Measurements from ENCODE around the gene DLG1.

Gene DLG1

DNA sequence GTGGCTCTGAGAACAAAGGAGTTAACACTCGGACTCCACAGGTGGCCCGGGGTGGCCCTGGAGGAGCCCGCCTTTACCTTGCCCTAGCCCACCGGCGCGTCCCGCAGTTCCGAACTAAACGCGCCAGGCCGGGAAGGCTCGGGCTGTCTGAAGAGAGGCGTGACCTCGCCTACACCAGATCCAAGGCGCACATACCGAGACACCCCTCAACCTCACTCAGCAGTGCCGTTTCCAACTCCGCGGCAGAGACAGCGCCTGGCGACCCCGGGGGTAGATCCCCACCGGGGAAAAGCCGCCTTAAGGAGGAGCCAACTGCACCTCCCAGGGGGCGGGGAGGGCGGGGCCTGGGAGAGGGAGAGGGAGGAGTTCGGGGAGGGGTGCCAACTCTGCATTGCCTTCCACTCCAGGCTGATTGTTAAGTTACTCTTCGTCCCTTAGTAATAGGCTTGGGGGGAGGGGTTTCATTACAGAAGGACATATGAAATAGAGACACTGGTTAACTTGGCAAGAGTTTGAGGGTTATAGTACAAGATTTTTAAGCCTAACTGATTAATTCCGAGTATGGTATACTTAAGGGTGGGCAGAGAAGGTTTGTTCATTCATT, at the start of gene DLG1:
DLG1 (minus strand) TSS at position 272 of the 604 bp plus-strand sequence. CDS start 1,408 bp downstream, outside the sequence.
- peak within 1 kb of the TSS; percentile 90 for H3K4me3 ChIP-seq (ENCODE audit: low read depth, low read length)

DNA sequence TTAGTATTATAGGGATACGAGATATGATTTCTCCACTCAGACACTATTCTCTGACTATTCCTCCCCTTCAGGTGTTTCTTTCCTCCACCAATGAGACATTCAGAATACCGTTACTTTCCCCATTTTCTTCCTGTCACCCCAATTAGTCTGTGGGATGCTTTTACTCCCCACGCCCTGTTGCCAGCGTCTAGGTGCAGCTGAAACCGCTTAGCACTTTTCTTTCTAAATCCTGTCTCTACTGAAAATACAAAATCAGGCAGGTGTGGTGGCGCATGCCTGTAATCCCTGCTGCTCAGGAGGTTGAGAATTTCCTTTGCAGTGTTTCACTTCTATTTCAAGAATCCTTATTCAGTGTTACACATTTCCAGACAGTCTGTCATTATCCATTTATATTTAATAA, 49.6 kb upstream of the DLG1 start:
- H3K4me3 ChIP-seq (ENCODE audit: low read depth, low read length) = no peak overlapping the region

DNA sequence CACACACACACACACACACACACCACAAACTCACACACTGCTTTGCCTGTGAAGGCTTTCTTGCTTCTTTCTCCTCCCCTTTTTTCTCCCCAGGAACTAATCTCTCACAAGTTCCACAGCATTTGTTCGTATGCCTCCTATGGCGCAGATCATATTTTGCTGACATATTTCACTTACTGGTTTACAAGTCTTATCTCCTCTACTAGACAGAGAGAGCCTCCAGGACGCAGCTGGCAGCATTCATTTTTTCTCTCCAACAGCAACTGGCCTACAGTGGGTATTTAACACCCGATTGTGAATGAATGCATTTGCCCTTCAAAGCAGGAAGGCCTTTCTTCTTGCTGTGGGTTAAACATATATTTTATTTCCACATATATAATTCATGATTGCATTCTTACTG, 47.0 kb upstream of the DLG1 start:
- H3K4me3 ChIP-seq (ENCODE audit: low read depth, low read length) = no peak overlapping the region

DNA sequence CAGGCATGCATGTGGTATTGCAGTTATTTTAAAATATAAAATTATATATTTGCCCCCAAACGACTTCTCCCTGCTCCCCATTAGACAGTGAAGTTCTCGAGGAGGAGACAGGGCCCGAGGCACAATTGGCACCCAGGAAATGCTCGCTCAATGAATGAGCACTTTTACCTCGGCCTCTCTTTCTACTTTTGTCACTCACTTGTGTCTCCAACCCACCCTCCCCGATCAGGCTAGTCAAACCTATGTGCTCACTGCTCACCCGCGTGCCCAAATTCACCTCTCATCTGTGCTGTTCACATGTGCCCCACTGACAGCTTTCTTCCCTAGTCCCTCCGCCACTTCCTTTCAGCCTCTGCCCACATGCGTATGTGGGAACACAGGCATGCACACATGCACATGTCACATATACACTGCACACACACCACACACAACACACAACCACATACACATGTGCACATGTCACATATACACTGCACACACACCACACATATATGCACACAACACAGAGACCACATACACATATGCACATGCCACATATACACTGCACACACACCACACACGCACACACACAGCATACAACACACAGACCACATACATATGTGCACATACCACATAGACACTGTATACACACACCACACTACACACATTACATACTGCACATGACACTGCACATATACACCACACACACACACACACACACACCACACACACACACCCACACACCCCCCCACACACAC, 46.3 kb upstream of the DLG1 start:
- H3K4me3 ChIP-seq (ENCODE audit: low read depth, low read length) = no peak overlapping the region

DNA sequence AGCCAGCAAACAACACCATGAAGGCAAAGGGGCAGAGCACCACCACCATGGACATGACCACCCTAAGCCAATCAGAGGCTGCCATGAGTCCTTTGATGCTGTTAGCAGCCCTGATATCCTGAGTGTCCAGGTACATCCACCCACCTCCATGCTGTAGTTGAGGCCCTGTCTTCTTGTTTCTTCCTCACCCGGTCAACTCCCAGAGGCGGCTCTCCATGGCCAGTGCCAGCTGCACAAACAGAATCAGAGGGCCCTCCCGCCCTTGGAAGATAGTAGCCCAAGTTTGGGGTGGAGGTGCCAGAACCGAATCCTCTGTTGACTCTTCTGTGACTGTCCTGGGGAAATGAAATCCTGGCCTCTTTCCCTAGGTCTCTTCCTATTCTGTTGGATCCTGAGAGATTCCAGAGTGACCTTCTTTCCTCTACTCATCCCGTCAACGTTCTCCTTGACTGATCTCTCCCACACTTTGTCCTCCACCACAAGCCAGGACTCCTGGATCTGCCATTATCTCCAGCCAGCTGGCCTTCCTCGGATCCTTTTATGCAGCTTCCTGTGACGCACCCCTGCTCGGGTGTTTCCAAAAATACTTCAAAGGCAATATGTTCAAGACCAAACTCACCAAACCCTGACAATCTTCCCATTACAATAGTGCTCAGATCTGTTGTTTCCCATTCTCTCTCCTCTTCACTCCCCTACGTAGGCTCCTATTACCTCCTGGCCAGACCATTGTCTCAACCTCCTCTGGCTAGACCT, 45.4 kb upstream of the DLG1 start:
- H3K4me3 ChIP-seq (ENCODE audit: low read depth, low read length) = no peak overlapping the region

DNA sequence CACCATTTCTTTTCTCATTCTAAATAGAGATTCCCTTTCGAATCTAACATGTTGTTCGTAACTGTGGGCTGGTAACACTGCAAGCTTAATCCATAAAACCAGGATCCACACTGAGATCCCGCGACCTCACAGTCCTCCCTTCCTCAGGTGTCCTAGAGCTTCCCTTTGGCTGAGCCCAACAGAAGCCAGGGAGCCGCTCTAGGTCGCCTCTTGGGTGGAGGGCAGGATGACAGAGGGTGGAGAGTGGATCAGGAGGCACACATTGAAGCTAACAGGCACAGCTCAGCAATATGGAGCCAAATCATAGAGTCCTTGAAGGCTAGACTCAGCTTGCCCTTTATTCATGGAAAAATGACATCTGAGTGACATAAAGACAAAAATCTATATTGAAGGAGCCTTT, 44.7 kb upstream of the DLG1 start:
- no peak overlapping the region for H3K4me3 ChIP-seq (ENCODE audit: low read depth, low read length)

DNA sequence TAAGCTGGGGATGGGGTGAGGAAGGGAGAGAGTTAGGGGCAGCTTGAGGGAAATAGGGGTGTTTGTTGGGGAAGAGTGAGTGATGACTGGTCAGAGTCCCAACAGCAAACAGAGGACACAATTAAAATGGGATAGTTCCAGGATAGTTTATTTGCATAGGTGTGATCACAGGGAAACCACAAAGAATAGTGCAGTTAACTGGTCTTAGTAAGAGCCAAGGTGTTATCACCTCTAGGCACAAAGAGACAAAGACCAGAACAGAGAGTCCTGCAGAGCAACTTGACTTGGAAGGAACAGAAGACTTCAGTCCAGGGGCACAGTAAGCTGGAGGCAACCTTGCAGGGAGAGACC, 42.1 kb upstream of the DLG1 start:
- H3K4me3 ChIP-seq (ENCODE audit: low read depth, low read length) = no peak overlapping the region

DNA sequence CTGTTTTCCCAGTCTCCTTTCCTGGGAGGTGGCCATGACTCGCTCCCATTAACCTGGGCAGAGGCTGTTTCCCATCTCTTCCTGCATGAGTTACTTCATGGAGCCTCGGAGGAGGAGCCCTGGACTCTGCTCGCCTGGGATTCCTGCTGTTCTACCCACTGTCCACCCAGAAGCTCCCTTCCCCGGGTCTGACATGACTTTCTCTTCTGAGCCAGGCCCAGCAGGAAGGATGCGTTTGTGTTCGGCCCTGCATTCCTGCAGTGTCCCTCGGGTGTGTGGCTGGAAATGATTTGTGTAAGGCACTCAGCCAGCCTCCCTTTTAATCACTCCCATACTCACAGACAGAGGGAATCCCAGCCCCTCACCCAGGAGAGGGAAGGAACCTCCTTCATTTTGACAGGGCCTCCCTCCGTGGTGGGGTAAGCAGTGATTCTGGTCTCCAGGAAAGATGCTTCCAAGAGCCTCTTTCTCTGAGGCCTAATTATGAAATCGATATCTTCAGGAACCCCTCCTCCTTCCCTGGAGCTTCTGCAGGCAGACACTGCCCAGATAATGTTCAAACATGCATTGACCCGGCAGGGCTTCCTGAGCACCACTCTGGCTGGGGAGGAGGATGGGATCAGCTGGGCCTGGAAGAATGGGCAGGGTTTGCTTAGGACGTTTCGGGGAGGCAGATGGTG, 41.6 kb upstream of the DLG1 start:
- H3K4me3 ChIP-seq (ENCODE audit: low read depth, low read length) = no peak overlapping the region

DNA sequence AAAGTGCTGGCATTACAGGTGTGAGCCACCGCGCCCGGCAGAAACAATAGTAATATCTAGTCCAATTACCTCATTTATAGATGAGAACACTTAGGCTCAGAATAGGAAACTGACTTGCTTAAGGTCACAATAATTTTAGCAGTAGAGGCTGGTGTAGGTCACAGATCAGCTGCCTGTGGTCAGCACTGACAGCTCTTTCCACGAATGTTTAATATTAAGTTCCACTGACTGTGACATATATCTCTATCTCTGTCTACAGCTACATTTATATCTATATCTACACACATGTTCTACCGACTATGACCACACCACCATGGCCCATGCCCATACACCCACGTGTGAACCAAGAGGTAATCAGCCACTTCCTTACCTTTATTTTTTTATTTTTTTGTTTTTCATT, 40.2 kb upstream of the DLG1 start:
- H3K4me3 ChIP-seq (ENCODE audit: low read depth, low read length) = no peak overlapping the region

DNA sequence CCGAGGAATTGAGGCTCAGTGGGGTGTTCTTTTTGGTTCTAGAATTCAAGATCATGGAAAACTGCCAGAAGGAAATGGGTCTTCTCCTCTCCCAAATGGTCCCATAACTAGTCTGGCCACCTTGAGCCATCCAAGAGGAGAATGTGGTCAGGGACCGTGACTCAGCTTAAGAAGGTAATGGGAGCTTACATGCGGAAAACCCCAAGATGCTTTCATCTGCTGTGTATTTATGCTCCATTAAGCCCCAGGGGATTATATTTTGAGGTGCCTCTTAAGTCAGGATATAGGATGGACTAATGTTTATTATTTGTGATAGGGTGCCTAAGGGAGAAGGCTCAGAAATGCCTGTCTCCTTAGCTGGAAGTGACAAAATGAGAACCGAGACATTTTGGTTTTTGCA, 39.2 kb upstream of the DLG1 start:
- H3K4me3 ChIP-seq (ENCODE audit: low read depth, low read length) = no peak overlapping the region

DNA sequence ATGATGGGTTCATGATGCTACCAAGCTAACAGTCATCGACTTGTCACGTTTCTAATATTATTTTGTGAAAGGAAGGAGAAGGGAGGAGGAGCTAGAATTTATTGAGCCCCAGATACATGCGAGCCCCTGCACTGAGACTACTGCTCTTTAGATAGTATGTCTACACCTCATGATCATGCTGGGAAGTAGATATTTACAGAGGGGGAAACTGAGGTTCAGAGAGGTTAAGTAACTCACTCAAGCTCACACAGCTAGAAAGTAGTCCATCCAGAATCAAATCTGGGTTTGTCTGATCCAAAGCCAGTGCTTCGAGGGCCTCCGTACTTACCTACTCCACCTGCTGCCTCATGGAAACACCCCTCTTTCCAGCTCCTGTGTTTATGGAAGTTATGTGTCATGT, 38.8 kb upstream of the DLG1 start:
- no peak overlapping the region for H3K4me3 ChIP-seq (ENCODE audit: low read depth, low read length)

DNA sequence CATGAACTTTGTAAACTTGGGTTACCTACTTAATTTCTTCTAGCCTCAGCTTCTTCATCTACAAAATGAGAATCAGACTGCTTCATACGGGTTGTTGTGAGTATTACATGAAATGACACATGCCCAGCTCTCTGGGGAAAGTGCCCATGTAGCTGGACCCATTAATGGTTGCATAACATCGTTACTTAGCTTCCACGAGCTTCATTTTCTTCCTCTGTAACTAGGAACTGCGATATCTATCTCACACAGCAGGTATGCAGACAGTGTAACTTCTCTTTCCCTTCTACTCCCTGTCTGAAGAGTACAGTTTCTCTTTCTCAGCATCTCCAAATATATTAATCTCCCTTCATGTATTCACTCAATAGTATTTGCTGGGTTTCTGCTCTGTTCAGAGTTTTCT, 37.9 kb upstream of the DLG1 start:
- H3K4me3 ChIP-seq (ENCODE audit: low read depth, low read length) = no peak overlapping the region

DNA sequence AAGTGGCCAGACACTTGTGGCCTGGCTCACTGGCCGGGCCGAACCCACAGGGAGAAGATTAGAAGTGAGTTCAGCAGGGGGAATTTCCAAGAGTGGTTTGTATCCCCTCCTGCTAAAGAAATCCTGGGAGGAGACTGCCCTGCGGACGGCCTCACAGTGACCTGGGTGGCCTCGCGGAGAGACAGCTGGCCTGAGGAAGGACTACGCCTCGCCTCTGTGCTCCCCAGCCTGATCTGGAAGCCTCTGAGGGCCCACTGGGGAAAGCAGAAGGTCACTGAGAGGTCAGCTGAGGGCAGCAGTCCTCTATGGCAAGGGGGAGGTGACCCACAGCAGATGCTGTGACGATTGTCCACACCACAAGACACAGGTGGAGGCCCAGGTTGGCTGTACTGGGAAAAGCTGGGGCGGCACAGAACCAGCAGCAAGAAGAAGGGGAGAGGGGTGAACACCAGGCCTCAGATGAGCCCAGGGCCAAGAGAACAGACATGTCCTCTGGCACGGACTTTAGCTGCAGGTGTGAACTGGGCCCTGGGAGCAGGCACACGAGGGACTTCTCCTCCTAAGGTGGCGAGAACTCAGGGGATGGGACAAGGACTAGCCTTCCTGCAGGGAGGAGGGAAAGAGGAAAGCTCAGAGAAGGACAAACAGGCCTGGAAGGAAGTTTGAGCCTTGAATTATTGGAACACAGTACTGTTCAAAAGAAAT, 37.2 kb upstream of the DLG1 start:
- no peak overlapping the region for H3K4me3 ChIP-seq (ENCODE audit: low read depth, low read length)

DNA sequence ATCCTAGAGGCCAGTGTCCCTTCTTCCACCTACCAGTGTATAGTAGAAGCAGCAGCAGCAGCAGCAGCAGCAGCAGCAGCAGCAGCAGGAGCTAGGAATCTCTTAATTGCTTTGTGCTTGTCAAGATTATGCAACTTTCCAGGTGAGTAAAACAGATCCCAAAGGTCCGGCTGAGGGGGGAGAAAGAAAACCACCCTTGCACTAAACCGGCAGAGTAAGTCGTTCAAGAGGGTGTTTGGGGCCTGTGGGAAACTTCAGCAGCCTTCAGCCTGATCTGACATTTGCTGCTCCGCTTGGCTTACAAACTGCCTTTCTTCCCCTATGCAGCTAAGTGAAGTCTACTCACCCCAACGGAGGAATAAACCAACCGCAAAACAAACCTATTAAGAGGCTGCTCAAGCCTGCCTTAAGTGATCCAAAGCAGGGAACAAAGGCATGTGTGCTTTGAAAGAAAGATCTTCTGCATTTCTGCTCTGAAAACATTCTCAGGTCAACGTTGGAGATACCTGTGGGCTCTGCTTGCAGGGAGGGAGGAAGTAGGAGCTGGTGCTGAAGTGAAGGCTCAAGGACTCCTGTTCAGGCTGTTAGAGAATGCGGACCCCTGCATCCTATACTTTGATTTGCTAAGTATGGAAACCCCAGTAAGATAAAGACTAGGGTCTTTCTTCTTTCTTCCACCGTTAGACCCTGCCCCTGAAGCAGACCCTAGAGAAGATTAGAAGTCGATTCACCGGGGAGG, 35.7 kb upstream of the DLG1 start:
- no peak overlapping the region for H3K4me3 ChIP-seq (ENCODE audit: low read depth, low read length)

DNA sequence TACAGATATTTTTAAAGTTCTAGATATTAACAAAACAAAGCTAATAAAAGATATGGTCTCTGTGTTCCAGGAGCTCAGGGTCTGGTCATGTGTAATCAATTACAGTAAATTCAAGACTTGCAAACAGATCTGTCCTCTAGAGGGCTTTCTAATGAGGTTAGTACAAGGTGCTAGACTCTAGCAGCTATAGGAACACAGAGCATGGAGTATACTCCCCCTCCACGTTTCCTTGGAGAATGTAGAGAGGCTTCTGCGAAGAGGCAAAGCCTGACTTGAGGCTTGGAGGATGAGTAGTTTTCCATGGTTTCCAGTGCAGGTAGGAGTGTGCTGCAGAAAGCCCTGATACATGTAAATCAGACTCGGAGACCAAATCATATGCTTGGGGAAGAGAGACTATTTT, 32.7 kb upstream of the DLG1 start:
- no peak overlapping the region for H3K4me3 ChIP-seq (ENCODE audit: low read depth, low read length)

DNA sequence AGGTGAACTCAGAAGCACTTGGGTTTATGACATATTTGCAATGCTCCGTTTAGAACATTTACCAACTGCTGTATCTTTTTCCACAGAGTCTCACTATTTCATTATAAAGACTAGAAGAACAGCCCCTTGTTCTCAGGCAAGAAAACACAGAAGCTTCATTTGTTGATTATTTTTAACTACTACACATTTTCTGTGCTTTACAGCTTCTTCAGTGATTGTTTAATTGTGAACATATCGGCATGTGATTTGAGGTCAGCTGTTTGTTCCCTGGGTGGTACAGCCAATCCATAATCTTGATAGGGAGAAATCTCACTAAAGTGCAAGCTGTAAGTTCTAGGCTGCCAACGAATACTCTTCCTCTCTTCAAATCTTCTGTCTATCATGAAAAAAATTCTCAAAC, 31.0 kb upstream of the DLG1 start:
- H3K4me3 ChIP-seq (ENCODE audit: low read depth, low read length) = no peak overlapping the region

DNA sequence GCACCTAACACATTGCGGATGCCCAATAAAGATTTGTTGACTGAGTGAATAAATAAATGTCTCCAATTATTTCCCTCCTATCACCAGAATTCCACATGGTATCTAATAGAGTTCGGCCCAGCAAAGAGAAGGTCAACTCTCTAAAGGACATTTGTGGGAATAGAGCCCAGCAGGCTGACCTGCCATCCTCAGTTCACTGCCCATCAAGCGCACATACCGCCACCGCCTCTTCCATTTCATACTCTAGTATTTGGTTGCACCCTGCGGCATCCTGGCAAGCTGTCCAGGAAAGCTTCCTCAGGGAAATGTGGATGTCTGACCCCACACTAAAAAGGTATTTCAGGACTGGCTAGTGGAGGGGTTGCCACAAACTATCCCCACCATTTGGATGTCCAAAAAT, 29.8 kb upstream of the DLG1 start:
- no peak overlapping the region for H3K4me3 ChIP-seq (ENCODE audit: low read depth, low read length)

DNA sequence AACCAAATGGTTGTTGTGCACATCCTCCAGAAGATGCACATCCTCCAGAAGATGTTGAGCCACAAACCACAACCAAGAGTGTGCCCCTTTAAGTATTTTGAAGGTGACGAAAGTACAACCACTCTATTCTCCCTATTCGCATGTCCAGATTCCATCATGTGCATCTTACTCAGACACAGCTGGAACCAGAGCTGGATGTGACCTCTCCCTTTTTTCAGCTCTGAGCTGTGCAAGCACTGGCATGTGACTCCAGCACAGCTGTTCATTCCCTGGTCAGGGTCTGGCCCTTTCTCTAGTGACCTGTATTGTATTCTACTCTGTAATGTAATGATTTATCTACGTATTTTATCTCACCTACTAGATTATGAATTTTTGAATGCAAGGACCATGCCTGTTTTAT, 29.3 kb upstream of the DLG1 start:
- H3K4me3 ChIP-seq (ENCODE audit: low read depth, low read length) = no peak overlapping the region

DNA sequence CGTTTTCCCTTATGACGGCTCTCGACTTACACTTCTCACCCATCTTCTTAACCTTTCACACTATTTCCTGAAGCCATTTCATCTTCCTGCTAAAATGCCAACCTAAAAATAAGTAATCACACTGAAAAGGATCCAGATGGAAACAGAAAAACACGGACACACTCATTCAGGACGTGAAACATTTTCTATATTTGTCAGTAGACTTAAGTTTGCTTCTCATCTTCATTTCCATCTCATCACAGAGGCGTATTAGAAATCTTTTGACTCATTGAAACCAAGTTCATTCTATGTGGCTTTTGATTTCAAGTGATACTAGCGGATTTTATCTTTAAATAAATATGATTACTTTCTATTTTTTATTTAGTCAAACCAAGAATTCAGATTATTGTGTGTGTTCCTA, 27.4 kb upstream of the DLG1 start:
- H3K4me3 ChIP-seq (ENCODE audit: low read depth, low read length) = no peak overlapping the region

DNA sequence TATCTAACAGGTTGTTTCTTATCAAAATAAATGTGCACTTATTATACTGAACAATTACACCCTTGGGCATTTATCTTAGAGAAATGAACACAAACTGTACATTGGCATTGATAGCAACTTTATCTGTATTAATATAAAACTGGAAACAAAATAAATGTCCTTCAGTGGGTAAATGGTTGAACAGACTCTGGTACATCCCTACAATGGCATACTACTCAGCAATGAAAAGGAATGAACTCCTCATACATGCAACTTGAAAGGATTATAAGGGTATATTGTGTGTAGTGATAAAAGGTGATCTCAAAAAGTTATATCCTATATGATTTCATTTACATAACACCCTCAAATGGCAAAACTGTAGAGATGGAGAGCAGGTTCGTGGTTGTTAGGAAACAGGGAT, 23.7 kb upstream of the DLG1 start:
- no peak overlapping the region for H3K4me3 ChIP-seq (ENCODE audit: low read depth, low read length)
